ENCODE results near the gene SMCO2.

SMCO2 gene

DNA sequence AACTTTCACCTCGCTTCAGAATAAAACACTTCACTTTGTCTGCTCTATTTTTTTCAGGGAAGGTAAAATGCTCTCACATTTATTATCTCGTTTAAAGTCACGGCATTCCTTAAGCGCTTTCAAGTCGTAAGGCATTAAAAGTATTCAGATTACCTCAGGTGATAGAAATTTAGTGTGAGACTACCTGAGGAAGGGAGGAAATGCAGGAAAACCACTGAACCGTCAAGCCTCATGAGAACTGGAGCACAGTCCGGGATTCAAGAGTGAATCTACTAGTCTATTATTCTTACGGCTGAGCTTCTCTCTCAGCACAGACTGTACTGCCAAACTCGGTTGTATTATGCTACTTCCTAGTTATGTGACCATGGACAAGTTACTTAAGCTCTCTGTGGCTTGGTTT lies 69.1 kb downstream of the SMCO2 start:
- TF ChIP-seq CTCF (IDR thresholded peaks at IDR 0.05; ENCODE audit: insufficient read depth, low read length, poor library complexity, severe bottlenecking), result no peak
- no peaks in the 10 kb centered on the region for H3K27me3 ChIP-seq (replicated peaks; ENCODE audit: control insufficient read depth, insufficient read depth, low read length)
- no peak for DNase-seq (ENCODE audit: extremely low read depth, insufficient read length)
- H3K4me3 ChIP-seq (replicated peaks; ENCODE audit: low read depth, low read length), result no peak overlapping the region
- no peaks in the 10 kb centered on the region for H3K36me3 ChIP-seq (ENCODE audit: control insufficient read depth, insufficient read depth, low read length)

GRCh38 chr12:27516625-27517024 lies 70.1 kb downstream of the SMCO2 start:
- no peak overlapping the region for H3K4me3 ChIP-seq (replicated peaks; ENCODE audit: low read depth, low read length)
- no peak for TF ChIP-seq CTCF (IDR thresholded peaks at IDR 0.05; ENCODE audit: insufficient read depth, low read length, poor library complexity, severe bottlenecking)
- no peaks in the 10 kb centered on the region for H3K27me3 ChIP-seq (replicated peaks; ENCODE audit: control insufficient read depth, insufficient read depth, low read length)
- no peak for DNase-seq (ENCODE audit: extremely low read depth, insufficient read length)
- no peaks in the 10 kb centered on the region for H3K36me3 ChIP-seq (ENCODE audit: control insufficient read depth, insufficient read depth, low read length)

DNA sequence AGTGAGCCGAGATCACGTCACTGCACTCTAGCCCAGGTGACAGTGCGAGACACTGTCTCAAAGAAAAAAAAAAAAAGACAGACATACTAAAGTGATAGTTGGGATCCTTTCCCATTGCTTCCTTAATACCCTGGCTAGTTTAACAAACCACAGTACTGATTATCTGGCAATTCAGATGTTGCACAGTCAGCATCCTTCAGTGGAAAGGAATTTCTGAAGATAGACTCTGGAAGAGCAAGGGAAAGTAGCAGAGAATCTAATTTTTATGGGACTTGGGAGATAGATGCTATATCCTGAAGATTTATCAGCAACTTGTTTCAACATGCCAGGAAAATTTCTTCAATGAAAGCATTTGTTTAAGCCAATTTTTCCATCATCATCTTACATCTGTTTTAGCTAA lies 71.0 kb downstream of the SMCO2 start:
- Histone ChIP-seq H3K4me3 (replicated peaks; ENCODE audit: low read depth, low read length) (no peak overlapping the region), H3K36me3 (ENCODE audit: control insufficient read depth, insufficient read depth, low read length) (no peaks in the 10 kb centered on the region), H3K27me3 (replicated peaks; ENCODE audit: control insufficient read depth, insufficient read depth, low read length) (no peaks in the 10 kb centered on the region)
- TF ChIP-seq CTCF (IDR thresholded peaks at IDR 0.05; ENCODE audit: insufficient read depth, low read length, poor library complexity, severe bottlenecking), result no peak
- DNase-seq (ENCODE audit: extremely low read depth, insufficient read length), result no peak

- H3K27me3 ChIP-seq (replicated peaks; ENCODE audit: control insufficient read depth, insufficient read depth, low read length), result no peaks in the 10 kb centered on the region
- no peak for TF ChIP-seq CTCF (IDR thresholded peaks at IDR 0.05; ENCODE audit: insufficient read depth, low read length, poor library complexity, severe bottlenecking)
- no peak overlapping the region for H3K4me3 ChIP-seq (replicated peaks; ENCODE audit: low read depth, low read length)
- no peak for DNase-seq (ENCODE audit: extremely low read depth, insufficient read length)
- H3K36me3 ChIP-seq (ENCODE audit: control insufficient read depth, insufficient read depth, low read length), result no peaks in the 10 kb centered on the region
Measured at GRCh38 chr12:27517961-27518665, 71.6 kb downstream of the SMCO2 start.

DNA sequence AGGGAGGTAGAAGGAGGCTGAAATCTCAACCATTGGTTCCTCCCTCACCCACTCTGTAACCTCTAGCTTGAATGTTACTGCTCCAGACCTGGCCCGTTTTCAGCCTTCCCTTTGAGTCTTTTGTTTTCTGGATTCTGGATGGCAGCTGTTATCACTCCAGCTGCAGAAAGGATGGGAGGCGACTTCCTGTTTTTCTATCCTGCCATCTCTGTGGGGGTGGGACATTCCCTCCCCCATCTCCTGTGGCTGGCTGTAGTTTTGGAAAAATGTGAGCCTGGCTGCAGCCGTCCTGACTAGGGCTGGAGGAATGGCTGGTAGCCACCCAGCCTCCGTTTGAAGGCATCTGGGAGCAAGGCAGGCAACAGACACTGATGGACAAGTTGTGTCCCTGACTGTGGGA lies 74.5 kb downstream of the SMCO2 start:
- no peak for DNase-seq (ENCODE audit: extremely low read depth, insufficient read length)
- no peaks in the 10 kb centered on the region for H3K27me3 ChIP-seq (replicated peaks; ENCODE audit: control insufficient read depth, insufficient read depth, low read length)
- no peak overlapping the region for H3K4me3 ChIP-seq (replicated peaks; ENCODE audit: low read depth, low read length)
- H3K36me3 ChIP-seq (ENCODE audit: control insufficient read depth, insufficient read depth, low read length), result no peaks in the 10 kb centered on the region
- TF ChIP-seq CTCF (IDR thresholded peaks at IDR 0.05; ENCODE audit: insufficient read depth, low read length, poor library complexity, severe bottlenecking), result no peak

- no peak for TF ChIP-seq CTCF (IDR thresholded peaks at IDR 0.05; ENCODE audit: insufficient read depth, low read length, poor library complexity, severe bottlenecking)
- no peak for DNase-seq (ENCODE audit: extremely low read depth, insufficient read length)
- no peaks in the 10 kb centered on the region for H3K27me3 ChIP-seq (replicated peaks; ENCODE audit: control insufficient read depth, insufficient read depth, low read length)
- no peaks in the 10 kb centered on the region for H3K36me3 ChIP-seq (ENCODE audit: control insufficient read depth, insufficient read depth, low read length)
- no peak overlapping the region for H3K4me3 ChIP-seq (replicated peaks; ENCODE audit: low read depth, low read length)
Measured at GRCh38 chr12:27521981-27522380, 75.4 kb downstream of the SMCO2 start.

Measured in GM06990 (cell line).